Ecto neural progenitor cell (in vitro differentiated cells): ENCODE results near the gene TUT1.
"Not testable (repeated sequence)": the region's sequence is repeated elsewhere in the genome, so short reads cannot be mapped to it uniquely, and the experiment has no call there.

Experiments
- DNase-seq: peaks from one replicate; pipeline ENCODE4 v3.0.0-alpha.2; 2018; ENCODE audit warnings: low spot score

The TUT1 gene

GRCh38 chr11:62575837-62576236 lies 15.5 kb downstream of the TUT1 start:
- no peak for DNase-seq

- no peak for DNase-seq
These were observed 16.2 kb downstream of the TUT1 start for GRCh38 chr11:62575156-62575555.

- DNase-seq = no peak
These were observed 16.8 kb downstream of the TUT1 start for GRCh38 chr11:62574363-62575071.

- peak; percentile 98 for DNase-seq
These were observed 17.5 kb downstream of the TUT1 start, which contains the start of gene EEF1G for GRCh38 chr11:62573592-62574362. Gene EEF1G (minus strand): TSS chr11:62573891. CDS start chr11:62573842, 49 bp downstream.

GRCh38 chr11:62573006-62573591 lies 18.2 kb downstream of the TUT1 start:
- DNase-seq = no peak

- DNase-seq = no peak
These were observed 18.9 kb downstream of the TUT1 start for GRCh38 chr11:62572431-62572830.

- not testable (repeated sequence) for DNase-seq
These were observed 19.8 kb downstream of the TUT1 start for GRCh38 chr11:62571493-62571892.

- DNase-seq = not testable (repeated sequence)
These were observed 20.4 kb downstream of the TUT1 start for GRCh38 chr11:62570903-62571302.

- DNase-seq = no peak
These were observed 21.7 kb downstream of the TUT1 start for GRCh38 chr11:62569611-62570010.

GRCh38 chr11:62567018-62567633 lies 24.2 kb downstream of the TUT1 start:
- no peak for DNase-seq

- no peak for DNase-seq
These were observed 25.1 kb downstream of the TUT1 start for GRCh38 chr11:62566247-62566646.

- no peak for DNase-seq
These were observed 26.1 kb downstream of the TUT1 start for GRCh38 chr11:62565100-62565802.

GRCh38 chr11:62561677-62562230 lies 29.6 kb downstream of the TUT1 start:
- not testable (repeated sequence) for DNase-seq

GRCh38 chr11:62560566-62561103 lies 30.7 kb downstream of the TUT1 start:
- peak; percentile 84 for DNase-seq

- DNase-seq = not testable (repeated sequence)
These were observed 31.7 kb downstream of the TUT1 start for GRCh38 chr11:62559626-62560025.

- no peak for DNase-seq
These were observed 32.1 kb downstream of the TUT1 start for GRCh38 chr11:62559204-62559603.

- no peak for DNase-seq
These were observed 32.7 kb downstream of the TUT1 start for GRCh38 chr11:62558669-62559068.

- no peak for DNase-seq
These were observed 34.3 kb downstream of the TUT1 start for GRCh38 chr11:62556875-62557631.

- peak; percentile 84 for DNase-seq
These were observed 35.0 kb downstream of the TUT1 start for GRCh38 chr11:62556108-62556874.
